Middle frontal gyrus (tissue), 1 donor: Measurements from ENCODE around the gene RGL1.
A peak's percentile ranks its signal among the peaks of the same experiment; 100 is the strongest.
"Not testable (repeated sequence)": the region's sequence is repeated elsewhere in the genome, so short reads cannot be mapped to it uniquely, and the experiment has no call there.

ENCODE experiments used
- DNase-seq: peaks from one replicate; pipeline ENCODE4 v3.0.0-alpha.2; 2015; ENCODE audit warnings: low spot score; ENCODE audit errors: extremely low spot score

RGL1 gene

GRCh38 chr1:183804916-183805841 lies at the start of gene RGL1:
Gene RGL1 (plus strand): TSS chr1:183805120. CDS start chr1:183805298, 178 bp downstream.
- DNase-seq, result peak; percentile 71

DNA sequence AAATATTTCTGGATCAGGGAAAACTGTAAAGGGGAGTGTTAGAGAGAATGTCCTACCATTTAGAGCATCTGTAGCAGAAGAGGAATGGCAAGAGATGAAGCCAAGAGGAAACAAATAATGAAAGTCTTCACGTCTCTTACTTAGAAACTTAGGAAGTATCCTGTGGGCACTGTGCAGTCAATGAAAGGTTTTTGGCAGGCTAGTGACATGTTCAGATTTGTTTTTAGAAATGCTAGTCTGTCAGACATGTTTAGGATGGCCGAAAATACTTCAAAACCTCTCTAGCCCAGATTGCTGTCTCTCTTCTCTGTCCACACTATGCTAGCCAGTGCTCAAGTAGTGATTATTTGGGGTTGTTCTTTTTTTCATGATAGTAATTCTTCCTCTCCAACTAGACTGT lies 48.6 kb upstream of the RGL1 start:
- no peak for DNase-seq

- no peak for DNase-seq
These were observed 47.9 kb upstream of the RGL1 start for GRCh38 chr1:183757061-183757460.

DNA sequence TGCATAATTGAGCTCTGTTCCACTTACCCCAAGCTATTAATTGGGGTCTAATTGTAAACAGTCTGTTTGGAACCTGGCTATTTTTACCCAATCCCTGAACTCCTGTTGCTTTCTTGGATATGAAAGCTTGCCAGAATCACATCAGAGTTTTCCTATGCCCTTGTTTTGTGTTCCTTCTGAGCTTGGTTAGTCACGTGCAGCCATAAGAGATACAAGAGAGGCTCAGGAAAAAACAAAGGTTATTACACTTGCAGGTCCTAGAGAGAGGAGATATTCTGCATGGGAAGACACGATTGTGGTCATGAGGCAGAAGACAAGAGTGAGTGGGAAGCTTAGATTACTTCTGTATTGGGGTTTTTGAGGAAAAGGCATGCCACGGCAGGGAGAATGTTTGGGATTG lies 46.0 kb upstream of the RGL1 start:
- no peak for DNase-seq

DNA sequence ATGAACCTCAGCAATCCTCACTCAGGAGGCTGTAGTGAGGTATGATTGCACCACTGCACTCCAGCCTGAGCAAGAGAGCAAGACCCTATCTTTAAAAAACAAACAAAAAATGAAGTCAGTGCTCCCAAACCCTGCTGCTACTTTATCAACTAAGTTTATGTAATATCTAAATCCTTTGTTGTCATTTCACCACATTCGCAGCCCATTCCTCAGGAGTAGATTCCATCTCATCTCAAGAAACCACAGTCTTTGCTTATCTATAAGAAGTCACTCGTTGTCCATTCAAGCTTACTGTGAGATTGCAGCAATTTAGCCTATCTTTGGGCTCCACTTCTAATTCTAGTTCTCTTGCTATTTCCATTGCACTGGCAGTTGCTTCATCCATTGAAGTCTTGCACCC lies 44.3 kb upstream of the RGL1 start:
- no peak for DNase-seq

DNA sequence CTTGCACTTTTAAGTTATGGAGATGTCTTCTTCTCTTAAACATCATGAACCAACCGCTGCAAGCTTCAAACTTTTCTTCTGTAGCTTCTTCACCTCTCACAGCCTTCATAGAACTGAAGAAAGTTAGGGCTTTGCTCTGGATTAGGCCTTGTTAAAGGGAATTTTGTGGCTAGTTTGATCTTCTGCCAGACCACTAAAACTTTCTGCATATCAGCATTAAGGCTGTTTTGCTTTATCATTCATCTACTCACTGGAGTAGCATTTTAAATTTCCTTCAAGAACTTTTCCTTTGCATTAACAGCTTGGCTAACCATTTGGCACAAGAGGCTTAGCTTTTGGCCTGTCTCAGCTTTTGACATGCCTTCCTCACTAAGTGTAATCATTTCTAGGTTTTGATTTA lies 43.0 kb upstream of the RGL1 start:
- DNase-seq, result no peak

DNA sequence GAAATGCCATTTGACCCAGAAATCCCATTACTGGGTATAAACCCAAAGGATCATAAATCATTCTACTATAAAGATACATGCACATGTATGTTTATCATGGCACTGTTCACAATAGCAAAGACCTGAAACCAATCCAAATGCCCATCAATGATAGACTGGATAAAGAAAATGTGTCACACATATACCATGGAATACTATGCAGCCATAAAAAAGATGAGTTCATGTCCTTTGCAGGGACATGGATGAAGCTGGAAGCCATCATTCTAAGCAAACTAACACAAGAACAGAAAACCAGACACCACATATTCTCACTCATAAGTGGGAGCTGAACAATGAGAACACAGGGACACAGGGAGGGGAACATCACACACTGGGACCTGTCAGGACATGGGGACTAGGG lies 42.1 kb upstream of the RGL1 start:
- not testable (repeated sequence) for DNase-seq

DNA sequence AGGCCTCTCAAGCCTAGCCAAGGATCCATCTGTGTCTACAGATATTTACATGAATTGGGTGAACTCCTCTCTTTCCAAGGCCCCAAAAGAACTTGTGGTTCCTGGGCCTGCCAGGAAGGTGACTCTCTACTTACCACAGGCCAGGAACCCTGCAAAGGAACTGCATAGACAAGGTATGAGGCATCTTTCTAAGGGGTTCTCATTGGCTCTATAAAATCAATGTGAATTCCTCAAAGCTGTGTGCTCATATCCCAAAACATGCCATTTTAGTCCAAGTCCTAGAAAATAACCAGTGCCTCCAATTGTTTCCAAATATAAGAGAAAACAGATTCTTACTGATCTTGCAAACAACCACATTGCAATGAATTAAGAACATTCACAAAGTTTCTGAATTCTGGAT lies 39.9 kb upstream of the RGL1 start:
- no peak for DNase-seq

DNA sequence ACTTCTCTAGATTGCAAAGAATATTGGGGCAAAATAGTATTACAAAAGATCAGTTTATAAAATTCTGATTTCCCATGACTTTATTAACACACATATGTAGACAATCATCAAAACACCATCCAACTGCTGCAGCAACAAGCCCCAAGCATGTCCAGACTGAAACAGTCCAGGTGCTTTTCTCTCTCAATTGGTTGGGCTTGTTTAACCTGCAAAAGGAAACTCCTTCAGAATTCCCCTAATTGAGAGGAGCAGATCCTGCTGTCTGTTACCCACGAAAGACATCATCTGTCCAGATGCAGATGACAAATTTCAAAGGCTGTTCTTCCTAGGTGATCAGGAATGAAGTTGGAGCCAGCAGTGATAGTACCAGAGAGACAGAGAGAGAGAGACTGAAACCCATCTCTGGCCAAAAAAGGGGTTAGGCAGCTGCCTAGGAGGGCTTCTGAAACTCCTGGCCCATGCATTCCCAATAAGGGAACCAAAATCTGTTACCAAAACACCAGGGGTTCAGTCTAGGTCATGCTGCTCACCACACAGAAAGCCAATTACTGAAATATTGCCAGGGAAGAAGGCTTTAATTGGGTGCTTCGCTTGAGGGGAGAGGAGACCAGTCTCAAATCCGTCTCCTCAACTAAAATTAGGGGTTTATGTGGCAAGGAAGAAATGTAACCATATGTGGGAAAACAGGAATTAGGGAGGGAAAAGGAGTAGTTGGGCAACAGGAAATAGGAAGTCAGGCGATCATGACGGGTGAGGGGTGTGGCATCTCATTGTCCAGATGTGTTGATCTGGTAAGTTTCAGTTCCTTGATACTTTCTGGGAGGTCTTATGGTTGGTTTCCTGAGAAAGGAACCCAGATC lies 34.7 kb upstream of the RGL1 start:
- DNase-seq, result no peak

- DNase-seq, result no peak
These were observed 34.1 kb upstream of the RGL1 start for GRCh38 chr1:183770816-183771128.

- DNase-seq, result no peak
These were observed 31.2 kb upstream of the RGL1 start for GRCh38 chr1:183773482-183774274.

GRCh38 chr1:183774938-183775337 lies 30.0 kb upstream of the RGL1 start:
- no peak for DNase-seq

GRCh38 chr1:183776731-183777130 lies 28.2 kb upstream of the RGL1 start:
- no peak for DNase-seq

- DNase-seq, result no peak
These were observed 27.6 kb upstream of the RGL1 start for GRCh38 chr1:183777328-183777727.

DNA sequence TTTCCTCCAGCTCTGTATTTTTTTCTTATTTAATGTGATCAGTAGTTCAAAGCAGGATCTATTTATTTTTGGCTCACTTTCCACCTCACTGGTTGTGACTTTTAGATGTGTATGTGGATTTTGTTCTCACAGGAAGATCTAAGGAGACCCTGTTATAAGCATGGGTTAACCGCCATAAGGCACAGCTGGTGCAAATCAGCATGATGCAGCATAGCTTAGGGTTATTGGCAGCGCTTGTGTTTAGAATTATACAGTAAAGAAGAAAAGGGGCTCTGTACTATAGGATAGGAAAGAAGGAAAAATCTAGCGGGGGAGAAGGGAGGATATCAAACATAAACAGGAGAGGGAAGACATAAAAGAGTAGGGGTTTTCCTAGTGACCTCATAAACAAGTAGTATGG lies 26.9 kb upstream of the RGL1 start:
- DNase-seq, result no peak

- DNase-seq, result no peak
These were observed 26.1 kb upstream of the RGL1 start for GRCh38 chr1:183778568-183779433.

DNA sequence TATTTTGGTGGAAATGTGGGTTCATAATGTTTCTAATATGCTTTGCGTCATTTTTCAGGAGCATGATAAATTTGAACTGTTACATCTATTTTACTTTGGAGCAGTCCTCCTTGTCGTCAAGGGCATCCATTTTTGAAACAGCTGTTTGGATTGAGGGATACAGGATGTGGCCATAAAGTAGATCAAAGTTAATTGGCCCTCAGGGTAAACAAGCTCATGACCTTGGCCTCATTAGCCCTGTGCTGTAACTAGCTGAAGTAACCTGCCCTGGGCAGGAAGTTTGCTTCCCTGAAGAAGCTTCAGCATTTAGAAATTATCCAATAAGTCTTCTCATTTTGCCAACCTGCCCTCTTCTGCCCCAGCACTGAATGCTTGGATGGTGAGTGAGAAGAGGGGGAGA lies 24.8 kb upstream of the RGL1 start:
- DNase-seq, result no peak

- no peak for DNase-seq
These were observed 24.2 kb upstream of the RGL1 start for GRCh38 chr1:183780757-183781156.

DNA sequence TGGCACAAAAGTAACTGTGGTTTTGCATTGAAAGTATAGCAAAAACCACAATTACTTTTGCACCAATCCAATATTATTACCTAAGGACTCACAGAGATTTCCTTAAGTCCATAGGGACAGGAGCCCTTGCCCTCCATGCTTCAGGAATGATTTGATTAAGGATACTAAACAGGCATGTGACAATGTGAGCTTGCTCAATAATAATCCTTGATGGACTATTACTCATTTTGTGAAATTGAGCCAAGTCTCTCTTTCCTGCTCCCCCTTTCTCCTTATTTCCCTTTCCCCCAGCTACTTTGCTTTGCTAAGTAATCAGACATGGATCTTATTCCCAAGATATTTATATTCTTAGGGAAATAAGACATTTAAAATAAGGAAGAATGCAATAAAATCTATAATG lies 21.6 kb upstream of the RGL1 start:
- DNase-seq, result no peak

GRCh38 chr1:183783767-183784637 lies 20.9 kb upstream of the RGL1 start:
- no peak for DNase-seq
